ENCODE data around the gene TADA2B.

The TADA2B gene

DNA sequence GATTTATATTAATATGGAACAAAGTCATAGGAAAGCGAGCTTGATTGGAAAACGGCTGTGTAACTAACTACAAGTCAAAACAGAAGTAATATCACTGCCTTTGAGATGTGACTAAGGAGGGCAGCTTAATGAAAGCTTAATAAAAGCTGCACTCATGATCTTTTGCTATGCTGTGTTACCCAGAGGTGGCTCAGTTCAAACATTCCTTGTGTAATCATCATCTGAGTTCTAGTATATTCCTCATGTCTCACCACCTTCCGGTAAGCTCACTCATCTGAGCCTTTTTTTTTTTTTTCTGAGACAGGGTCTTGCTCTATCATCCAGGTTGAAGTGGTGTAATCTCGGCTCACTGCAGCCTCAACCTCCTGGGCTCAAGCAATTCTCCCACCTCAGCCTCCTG is 19.6 kb downstream of the TADA2B start:
- peaks cover 13% of the 10 kb centered on the region for H3K4me1 ChIP-seq (ENCODE audit: control insufficient read depth, insufficient read depth, low read length)
- peaks cover 64% of the 10 kb centered on the region for H3K36me3 ChIP-seq (ENCODE audit: control insufficient read depth, insufficient read depth, low read length, severe bottlenecking)

GRCh38 chr4:7063362-7063761 is 20.2 kb downstream of the TADA2B start:
- Histone ChIP-seq H3K9me3 (ENCODE audit: control insufficient read depth, low read length) (no peaks in the 10 kb centered on the region), H3K36me3 (ENCODE audit: control insufficient read depth, insufficient read depth, low read length, severe bottlenecking) (peaks cover 63% of the 10 kb centered on the region), H3K27me3 (replicated peaks; ENCODE audit: control insufficient read depth, insufficient read depth, low read length) (no peaks in the 10 kb centered on the region), H3K4me3 (ENCODE audit: low read length) (no peak overlapping the region), H3K4me1 (ENCODE audit: control insufficient read depth, insufficient read depth, low read length) (peaks cover 13% of the 10 kb centered on the region), H3K9ac (ENCODE audit: low read length) (no peak overlapping the region)
- DNase-seq (ENCODE audit: low read depth), result no peak

More for the DNA sequence above, 19.6 kb downstream of the TADA2B start:
- no peak for DNase-seq (ENCODE audit: low read depth)
- H3K27me3 ChIP-seq (replicated peaks; ENCODE audit: control insufficient read depth, insufficient read depth, low read length), result no peaks in the 10 kb centered on the region
- H3K9ac ChIP-seq (ENCODE audit: low read length), result no peak overlapping the region
- no peak overlapping the region for H3K4me3 ChIP-seq (ENCODE audit: low read length)
- no peaks in the 10 kb centered on the region for H3K9me3 ChIP-seq (ENCODE audit: control insufficient read depth, low read length)

GRCh38 chr4:7066006-7066405 is 22.8 kb downstream of the TADA2B start:
- Histone ChIP-seq H3K4me1 (ENCODE audit: control insufficient read depth, insufficient read depth, low read length) (peaks cover 20% of the 10 kb centered on the region), H3K9me3 (ENCODE audit: control insufficient read depth, low read length) (no peaks in the 10 kb centered on the region), H3K36me3 (ENCODE audit: control insufficient read depth, insufficient read depth, low read length, severe bottlenecking) (peaks cover 37% of the 10 kb centered on the region), H3K4me3 (ENCODE audit: low read length) (peak overlapping the region; percentile 96), H3K27me3 (replicated peaks; ENCODE audit: control insufficient read depth, insufficient read depth, low read length) (no peaks in the 10 kb centered on the region), H3K9ac (ENCODE audit: low read length) (no peak overlapping the region)
- no peak for DNase-seq (ENCODE audit: low read depth)

DNA sequence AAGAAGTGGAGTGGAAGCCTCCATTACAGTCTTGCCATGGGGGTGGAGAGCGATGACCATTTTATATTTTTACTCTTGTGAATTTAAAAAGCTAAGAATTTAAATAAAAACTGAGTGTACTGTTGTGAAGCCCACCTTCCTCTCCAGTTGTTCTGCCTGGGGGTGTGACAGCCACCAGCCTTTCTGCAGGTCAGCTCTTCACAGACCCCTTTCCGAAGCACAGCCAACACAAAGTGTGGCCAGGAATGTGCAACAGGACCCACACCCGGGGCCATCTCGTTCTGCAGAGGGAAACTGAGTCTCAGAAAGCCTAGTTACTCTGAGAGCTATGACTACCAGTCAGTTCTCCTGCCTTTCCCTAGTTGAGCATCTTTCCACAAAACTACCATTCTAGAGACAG is 23.3 kb downstream of the TADA2B start:
- peak overlapping the region; percentile 96 for H3K4me3 ChIP-seq (ENCODE audit: low read length)
- H3K4me1 ChIP-seq (ENCODE audit: control insufficient read depth, insufficient read depth, low read length), result peaks cover 20% of the 10 kb centered on the region
- no peaks in the 10 kb centered on the region for H3K9me3 ChIP-seq (ENCODE audit: control insufficient read depth, low read length)
- peak overlapping the region; percentile 94 for H3K9ac ChIP-seq (ENCODE audit: low read length)
- H3K36me3 ChIP-seq (ENCODE audit: control insufficient read depth, insufficient read depth, low read length, severe bottlenecking), result peaks cover 32% of the 10 kb centered on the region
- no peaks in the 10 kb centered on the region for H3K27me3 ChIP-seq (replicated peaks; ENCODE audit: control insufficient read depth, insufficient read depth, low read length)
- DNase-seq (ENCODE audit: low read depth), result no peak

DNA sequence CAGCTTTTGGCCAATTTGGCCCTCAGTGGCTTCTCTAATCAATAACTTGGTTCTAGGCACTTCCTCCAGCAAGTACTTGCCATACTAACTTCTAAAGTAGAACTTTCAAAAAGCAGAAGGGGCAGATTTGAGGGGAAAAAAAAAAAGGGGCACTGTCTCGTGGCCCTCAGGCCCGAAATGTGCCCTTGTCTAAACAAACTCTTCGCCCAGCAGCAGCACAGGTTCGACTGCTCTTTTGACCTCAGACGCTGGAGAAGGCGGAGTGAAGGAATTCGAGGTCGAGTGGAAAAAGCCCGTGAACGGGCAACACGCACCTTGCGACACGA is 23.9 kb downstream of the TADA2B start:
- Histone ChIP-seq H3K27me3 (replicated peaks; ENCODE audit: control insufficient read depth, insufficient read depth, low read length) (no peaks in the 10 kb centered on the region), H3K9ac (ENCODE audit: low read length) (peak overlapping the region; percentile 94), H3K4me3 (ENCODE audit: low read length) (peak overlapping the region; percentile 96), H3K36me3 (ENCODE audit: control insufficient read depth, insufficient read depth, low read length, severe bottlenecking) (peaks cover 26% of the 10 kb centered on the region), H3K4me1 (ENCODE audit: control insufficient read depth, insufficient read depth, low read length) (peaks cover 20% of the 10 kb centered on the region), H3K9me3 (ENCODE audit: control insufficient read depth, low read length) (no peaks in the 10 kb centered on the region)
- DNase-seq (ENCODE audit: low read depth), result no peak

- no peaks in the 10 kb centered on the region for H3K27me3 ChIP-seq (replicated peaks; ENCODE audit: control insufficient read depth, insufficient read depth, low read length)
- no peaks in the 10 kb centered on the region for H3K9me3 ChIP-seq (ENCODE audit: control insufficient read depth, low read length)
- peak within 1 kb of the TSS; percentile 96 for H3K4me3 ChIP-seq (ENCODE audit: low read length)
- peak within 1 kb of the TSS; percentile 94 for H3K9ac ChIP-seq (ENCODE audit: low read length)
- H3K4me1 ChIP-seq (ENCODE audit: control insufficient read depth, insufficient read depth, low read length), result peaks cover 20% of the 10 kb centered on the region
- peak; percentile 100 for DNase-seq (ENCODE audit: low read depth)
- peaks cover 23% of the 10 kb centered on the region for H3K36me3 ChIP-seq (ENCODE audit: control insufficient read depth, insufficient read depth, low read length, severe bottlenecking)
Measured at GRCh38 chr4:7067452-7068278, 24.5 kb downstream of the TADA2B start, which contains the start of gene GRPEL1. GRPEL1 (minus strand) TSS chr4:7068064; CDS start chr4:7068032, 32 bp downstream.

GRCh38 chr4:7068279-7068842 is 25.2 kb downstream of the TADA2B start:
- Histone ChIP-seq H3K4me1 (ENCODE audit: control insufficient read depth, insufficient read depth, low read length) (peaks cover 20% of the 10 kb centered on the region), H3K27me3 (replicated peaks; ENCODE audit: control insufficient read depth, insufficient read depth, low read length) (no peaks in the 10 kb centered on the region), H3K9me3 (ENCODE audit: control insufficient read depth, low read length) (no peaks in the 10 kb centered on the region), H3K36me3 (ENCODE audit: control insufficient read depth, insufficient read depth, low read length, severe bottlenecking) (peaks cover 16% of the 10 kb centered on the region), H3K9ac (ENCODE audit: low read length) (peak overlapping the region; percentile 92), H3K4me3 (ENCODE audit: low read length) (peak overlapping the region; percentile 96)
- no peak for DNase-seq (ENCODE audit: low read depth)

GRCh38 chr4:7068883-7069282 is 25.7 kb downstream of the TADA2B start:
- Histone ChIP-seq H3K9me3 (ENCODE audit: control insufficient read depth, low read length) (no peaks in the 10 kb centered on the region), H3K36me3 (ENCODE audit: control insufficient read depth, insufficient read depth, low read length, severe bottlenecking) (peaks cover 11% of the 10 kb centered on the region), H3K4me3 (ENCODE audit: low read length) (peak overlapping the region; percentile 96), H3K4me1 (ENCODE audit: control insufficient read depth, insufficient read depth, low read length) (peaks cover 20% of the 10 kb centered on the region), H3K9ac (ENCODE audit: low read length) (peak overlapping the region; percentile 92), H3K27me3 (replicated peaks; ENCODE audit: control insufficient read depth, insufficient read depth, low read length) (no peaks in the 10 kb centered on the region)
- peak; percentile 51 for DNase-seq (ENCODE audit: low read depth)

DNA sequence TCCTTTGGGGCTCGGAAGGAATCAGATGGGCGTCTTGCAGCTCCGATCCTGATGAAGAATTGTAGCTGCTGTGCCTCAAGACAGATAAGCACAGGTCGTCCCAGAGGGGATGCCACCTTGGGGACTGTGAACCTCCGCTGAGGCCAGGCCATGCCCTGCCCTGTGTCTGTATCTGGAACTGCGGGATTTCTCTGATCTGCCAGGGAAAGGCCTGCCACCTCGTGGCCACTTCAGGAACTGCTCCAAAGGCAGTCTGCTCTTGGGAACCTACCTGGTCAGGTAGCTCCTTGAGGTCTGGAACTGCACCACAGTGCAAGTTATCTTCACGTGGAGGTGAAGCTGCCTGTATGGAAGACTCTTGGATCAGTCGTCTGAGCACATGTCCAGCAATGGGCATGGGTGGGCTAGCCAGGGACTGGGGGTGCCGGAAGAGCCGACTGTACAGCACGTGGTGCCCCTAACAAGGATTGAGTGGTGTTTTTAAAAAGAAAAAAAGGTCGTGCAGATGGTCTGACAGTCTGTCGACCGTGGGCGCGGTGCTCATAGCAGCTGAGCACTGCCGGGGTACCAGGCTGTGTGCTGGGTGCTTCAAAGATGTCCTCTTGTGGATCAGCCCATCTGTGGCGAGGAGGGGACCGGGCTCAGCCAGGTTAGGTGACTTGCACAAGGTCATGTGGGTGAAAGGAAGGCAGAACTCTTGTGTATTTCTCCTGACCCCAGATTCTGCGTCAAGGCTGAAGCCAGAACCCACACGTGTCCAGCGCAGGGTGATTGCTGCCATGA is 27.7 kb downstream of the TADA2B start:
- DNase-seq (ENCODE audit: low read depth), result peak; percentile 87
- no peaks in the 10 kb centered on the region for H3K9me3 ChIP-seq (ENCODE audit: control insufficient read depth, low read length)
- no peaks in the 10 kb centered on the region for H3K27me3 ChIP-seq (replicated peaks; ENCODE audit: control insufficient read depth, insufficient read depth, low read length)
- H3K9ac ChIP-seq (ENCODE audit: low read length), result no peak overlapping the region
- no peak overlapping the region for H3K4me3 ChIP-seq (ENCODE audit: low read length)
- H3K4me1 ChIP-seq (ENCODE audit: control insufficient read depth, insufficient read depth, low read length), result peaks cover 19% of the 10 kb centered on the region
- no peaks in the 10 kb centered on the region for H3K36me3 ChIP-seq (ENCODE audit: control insufficient read depth, insufficient read depth, low read length, severe bottlenecking)

DNA sequence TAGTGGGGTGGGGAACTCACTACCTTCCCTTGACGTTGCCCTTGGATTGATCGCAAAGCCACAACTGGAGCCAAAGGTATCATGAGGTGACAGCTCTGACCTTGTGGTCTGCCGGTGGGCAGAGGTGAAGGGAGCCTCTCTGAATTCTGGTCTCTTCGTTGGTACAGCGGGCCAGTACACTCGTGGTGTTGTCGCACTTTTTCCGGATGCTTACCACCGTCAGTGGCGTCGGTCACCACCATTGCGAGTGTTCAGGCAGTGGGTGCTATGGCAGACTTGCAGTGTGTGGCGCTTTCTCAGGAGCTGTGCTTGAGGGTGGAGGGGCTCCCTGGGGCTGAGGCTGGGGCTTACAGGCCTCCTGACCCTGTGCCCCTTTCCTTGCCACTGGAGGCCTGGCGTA is 29.9 kb downstream of the TADA2B start:
- Histone ChIP-seq H3K9me3 (ENCODE audit: control insufficient read depth, low read length) (no peaks in the 10 kb centered on the region), H3K4me3 (ENCODE audit: low read length) (no peak overlapping the region), H3K4me1 (ENCODE audit: control insufficient read depth, insufficient read depth, low read length) (peaks cover 7% of the 10 kb centered on the region), H3K9ac (ENCODE audit: low read length) (no peak overlapping the region), H3K36me3 (ENCODE audit: control insufficient read depth, insufficient read depth, low read length, severe bottlenecking) (no peaks in the 10 kb centered on the region), H3K27me3 (replicated peaks; ENCODE audit: control insufficient read depth, insufficient read depth, low read length) (peaks cover 4% of the 10 kb centered on the region)
- DNase-seq (ENCODE audit: low read depth), result no peak
